UCSD-AML1 (cell line): ENCODE results near the gene OR2W3.
A peak's percentile ranks its signal among the peaks of the same experiment; 100 is the strongest.

Source experiments
- DNase-seq: peaks from one replicate; lab custom pipeline; 2025; ENCODE audit not compliant: unreplicated experiment; lab: John Stamatoyannopoulos, UW

Gene OR2W3

DNA sequence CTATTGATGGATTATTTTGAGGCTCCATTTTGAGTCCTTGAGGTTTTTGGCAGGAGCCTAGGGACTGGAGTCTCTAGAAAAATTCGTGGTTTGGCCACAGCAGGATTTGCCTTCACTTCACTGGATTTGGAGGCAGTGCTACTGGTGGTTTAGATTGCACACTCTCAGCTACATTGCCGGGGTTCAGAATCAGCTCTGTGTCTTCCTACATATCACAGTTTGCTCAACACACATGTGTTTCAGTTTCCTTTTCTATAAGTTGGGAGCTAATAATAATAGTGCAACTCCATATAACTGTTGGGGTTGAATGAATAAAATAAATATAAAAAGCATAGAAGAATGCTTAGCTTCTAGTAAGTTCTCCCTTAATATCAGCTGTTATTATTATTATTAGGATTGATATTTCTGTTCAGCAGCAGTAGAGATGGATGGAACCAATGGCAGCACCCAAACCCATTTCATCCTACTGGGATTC lies at the start of gene OR2W3:
OR2W3 (plus strand) TSS at position 425 of the 475 bp plus-strand sequence; CDS start at position 425, 0 bp downstream.
- no peak for DNase-seq

DNA sequence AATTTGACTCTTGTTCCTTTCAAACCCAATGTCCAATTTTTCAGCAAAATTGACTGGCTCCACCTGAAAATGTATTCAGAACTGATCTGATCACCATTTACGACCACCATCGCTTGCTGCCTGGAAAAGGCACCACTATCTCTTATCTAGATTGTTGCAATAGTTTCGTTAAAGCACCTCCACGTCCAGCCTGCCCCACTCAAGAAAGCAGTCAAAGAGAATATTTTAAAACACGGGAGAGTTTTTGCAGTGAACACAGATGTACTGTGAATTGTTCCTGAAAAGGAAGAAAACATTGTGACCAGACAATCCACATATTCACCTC lies 49.7 kb upstream of the OR2W3 start:
- DNase-seq = no peak

DNA sequence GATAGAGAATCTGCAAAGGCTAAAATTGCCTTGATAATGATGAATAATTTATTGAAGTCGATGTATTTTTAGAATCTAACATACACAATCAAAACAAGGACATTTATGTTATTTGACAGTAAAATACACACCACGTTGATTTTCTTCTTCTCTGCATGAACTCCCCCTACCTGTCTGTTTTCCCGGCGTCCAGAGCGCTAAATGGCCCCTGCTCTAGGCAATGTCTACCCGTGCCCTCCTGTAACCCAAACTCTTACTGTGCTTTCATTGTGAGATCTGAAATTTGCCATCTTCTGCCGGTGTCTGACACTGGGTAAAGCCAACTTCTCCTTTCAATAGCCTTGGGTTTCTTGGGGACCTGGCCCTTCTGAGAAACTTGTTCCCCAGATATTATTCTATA lies 47.0 kb upstream of the OR2W3 start:
- no peak for DNase-seq

DNA sequence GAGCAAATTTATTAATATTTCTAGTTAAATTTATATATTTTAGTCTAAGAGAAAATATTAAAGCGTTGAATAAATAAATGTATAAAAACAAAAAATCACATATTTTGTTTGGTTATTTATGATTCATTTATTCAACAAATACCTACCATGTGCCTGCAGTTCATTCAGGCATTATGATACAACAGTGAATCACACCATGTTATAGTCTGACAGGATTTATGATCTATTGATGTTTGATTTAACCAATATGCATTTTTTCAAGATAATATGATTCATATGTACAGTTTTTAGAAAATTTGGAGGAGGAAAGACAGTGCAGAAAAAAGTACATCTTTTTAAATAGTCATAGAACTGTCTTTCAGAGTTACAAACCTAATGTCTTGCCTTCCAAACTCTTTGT lies 45.8 kb upstream of the OR2W3 start:
- no peak for DNase-seq

DNA sequence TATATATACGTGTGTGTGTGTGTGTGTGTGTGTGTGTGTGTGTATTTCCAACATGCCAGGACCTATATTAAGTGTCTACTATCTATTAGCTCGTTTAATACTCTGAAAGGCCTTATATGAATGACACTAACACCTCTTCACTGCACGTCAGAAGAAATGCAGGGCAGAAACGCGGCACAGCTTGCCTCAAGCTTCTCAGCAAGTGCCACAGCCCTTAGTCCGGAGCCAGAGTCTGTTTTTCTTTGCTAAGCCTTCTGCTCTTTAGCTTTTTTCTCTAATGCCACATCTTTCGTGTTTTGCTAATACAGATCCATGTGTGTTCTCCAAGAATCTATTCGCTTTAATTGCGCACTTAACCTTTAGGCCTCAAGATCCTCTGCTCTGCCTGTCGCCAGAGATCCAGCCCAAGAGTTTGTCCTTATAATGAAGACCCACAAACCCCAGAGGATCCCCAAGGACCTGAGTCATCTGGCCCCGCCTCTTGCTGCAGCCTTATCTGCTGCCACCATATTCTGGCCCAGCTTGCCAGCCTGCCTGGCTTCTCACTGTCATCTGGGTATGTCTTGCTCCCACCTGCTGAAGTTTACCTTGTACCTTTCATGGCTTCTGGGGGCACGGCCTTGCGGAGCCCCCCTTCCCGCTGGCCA lies 40.4 kb upstream of the OR2W3 start:
- peak; percentile 65 for DNase-seq

DNA sequence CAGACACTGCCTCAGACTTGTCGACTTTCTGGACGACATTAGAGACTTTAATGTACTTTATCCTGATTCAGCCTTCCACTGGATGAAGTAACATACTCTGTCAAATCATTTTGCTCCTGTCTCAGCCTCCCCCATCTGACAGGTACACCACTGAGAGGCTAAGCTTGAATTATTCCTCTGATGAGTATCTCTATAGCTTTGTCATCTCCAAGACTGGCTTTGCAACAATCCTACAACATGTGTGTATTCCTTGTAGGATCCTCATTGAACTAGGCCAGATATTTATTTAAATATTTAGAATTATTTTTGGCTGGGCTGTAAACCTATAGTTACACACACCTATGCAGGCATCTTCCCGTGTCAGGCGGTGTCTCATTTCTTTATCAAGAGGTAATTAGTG lies 39.5 kb upstream of the OR2W3 start:
- no peak for DNase-seq

DNA sequence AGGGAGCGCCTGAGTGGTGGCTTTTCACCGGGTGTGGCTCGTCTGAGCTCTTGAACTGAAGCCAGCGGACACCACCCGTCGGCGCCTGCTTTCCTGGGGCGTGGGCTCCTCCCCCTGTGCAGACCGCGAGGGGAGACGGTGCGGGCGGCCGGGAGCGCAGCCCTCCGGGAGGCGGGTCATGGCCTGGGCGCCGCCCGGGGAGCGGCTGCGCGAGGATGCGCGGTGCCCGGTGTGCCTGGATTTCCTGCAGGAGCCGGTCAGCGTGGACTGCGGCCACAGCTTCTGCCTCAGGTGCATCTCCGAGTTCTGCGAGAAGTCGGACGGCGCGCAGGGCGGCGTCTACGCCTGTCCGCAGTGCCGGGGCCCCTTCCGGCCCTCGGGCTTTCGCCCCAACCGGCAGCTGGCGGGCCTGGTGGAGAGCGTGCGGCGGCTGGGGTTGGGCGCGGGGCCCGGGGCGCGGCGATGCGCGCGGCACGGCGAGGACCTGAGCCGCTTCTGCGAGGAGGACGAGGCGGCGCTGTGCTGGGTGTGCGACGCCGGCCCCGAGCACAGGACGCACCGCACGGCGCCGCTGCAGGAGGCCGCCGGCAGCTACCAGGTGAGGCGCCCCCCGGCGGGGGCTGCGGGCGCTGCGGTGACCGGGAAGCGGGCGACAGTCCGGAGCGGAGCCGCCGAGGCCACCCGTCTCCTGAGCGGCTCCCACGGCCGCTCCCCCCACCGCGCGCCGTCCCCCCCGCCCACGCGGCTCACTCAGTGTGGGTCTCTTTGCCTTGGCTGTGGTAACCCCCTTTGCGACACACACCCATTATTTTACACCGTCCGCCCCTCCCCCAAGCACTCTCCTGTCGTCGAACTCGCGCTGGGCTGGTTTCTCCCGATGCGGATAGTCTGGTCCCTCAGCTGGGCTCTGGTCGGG lies 38.1 kb upstream of the OR2W3 start, which contains the start of gene TRIM58:
TRIM58 (plus strand) TSS at position 119 of the 916 bp plus-strand sequence; CDS start at position 179, 60 bp downstream.
- peak; percentile 87 for DNase-seq

DNA sequence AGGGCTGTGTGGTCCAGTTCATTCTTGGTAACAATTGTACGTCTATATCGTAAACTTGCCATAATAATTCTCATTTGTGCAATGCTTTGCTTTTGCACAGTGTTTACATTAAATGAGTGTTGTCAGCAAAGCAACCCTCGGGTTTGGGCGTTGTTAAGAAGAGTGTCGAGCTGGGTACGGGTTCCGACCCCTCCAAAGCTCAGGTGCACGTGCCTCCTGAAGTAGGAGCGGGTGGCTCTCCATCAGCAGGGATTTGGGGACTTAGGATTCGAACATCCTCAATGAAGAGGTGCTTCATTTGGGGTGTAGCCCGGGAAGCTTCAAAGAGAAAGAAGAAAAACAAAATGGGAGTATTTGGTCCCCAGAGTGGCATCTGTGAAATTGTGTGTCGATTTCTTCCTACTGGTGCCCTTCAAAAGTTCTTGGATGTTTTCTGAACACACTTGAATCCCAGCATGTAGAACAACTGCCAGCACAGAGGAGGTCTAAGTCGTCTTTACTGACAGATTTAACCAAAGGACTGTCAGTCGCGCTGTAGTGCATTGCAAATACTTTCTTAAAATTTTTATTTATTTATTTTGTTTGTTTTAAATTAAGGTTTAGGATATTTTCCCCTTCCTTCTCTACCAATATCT lies 37.3 kb upstream of the OR2W3 start:
- DNase-seq = peak; percentile 53

DNA sequence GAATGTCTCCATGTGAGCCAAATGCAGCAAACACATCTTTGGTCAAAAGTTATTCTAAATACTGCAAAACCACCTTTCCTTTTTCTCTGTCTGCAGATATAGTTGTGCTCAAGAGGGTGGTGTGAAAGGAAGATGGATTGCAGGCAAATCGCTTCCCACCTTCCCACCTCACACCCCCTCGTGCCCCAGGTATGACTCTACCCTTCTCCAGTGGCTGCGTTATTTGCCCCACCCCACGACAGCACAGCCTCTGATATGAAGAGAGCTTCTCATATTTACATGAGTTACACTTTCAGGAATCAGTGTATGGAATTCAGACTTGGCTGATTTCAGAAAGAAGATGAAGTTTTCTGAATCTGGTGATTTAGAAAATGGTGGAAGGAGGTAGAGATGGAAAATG lies 32.6 kb upstream of the OR2W3 start:
- DNase-seq = no peak

DNA sequence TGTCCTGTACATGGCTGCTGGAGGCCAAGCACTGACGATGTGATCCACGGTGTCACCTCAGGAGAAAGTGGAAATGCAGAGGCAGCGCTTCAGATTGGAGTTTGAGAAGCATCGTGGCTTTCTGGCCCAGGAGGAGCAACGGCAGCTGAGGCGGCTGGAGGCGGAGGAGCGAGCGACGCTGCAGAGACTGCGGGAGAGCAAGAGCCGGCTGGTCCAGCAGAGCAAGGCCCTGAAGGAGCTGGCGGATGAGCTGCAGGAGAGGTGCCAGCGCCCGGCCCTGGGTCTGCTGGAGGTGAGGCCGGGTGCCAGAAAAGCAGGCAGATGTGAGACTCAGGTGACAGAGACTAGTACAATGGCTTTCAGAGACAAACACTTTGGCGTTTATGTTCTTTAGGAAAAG lies 30.7 kb upstream of the OR2W3 start:
- DNase-seq = no peak

DNA sequence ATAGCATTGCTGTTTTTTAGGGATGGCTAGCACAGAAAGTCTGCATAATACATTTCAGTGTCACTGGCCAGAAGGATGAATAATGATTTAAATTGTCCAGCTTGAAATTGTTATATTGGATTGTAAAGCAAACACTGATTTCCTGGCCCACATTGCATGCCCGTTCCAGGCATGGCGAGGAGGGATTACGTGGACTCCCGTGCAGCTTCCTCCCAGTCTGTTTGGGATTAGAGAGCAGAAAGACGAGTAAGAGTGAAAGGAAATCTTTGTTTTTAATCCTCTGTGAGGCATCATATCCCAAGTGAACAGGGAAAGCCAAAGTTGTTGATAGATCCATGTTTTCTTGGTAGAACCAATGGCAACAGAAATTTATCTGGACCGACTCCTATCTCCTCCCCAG lies 30.0 kb upstream of the OR2W3 start:
- no peak for DNase-seq

DNA sequence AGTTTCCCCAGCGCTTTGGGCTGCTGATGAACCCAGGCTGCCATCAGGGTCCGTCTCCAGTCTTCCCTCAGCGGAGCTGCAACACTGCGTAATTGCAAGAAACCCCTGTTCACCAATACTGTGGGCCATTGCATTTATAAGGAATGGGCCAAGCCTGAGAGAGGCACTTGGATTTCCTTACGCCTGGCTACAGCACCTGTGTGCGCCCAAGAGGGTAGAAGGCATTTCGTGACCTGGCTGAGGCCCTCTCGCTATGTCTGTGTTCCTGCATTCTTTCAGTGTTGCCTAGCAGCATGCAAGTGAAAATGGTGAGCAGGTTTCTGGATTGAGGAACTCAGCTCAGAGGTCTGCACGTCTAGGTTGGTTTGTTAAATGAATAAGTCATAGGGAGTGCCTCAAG lies 12.0 kb upstream of the OR2W3 start:
- DNase-seq = no peak

DNA sequence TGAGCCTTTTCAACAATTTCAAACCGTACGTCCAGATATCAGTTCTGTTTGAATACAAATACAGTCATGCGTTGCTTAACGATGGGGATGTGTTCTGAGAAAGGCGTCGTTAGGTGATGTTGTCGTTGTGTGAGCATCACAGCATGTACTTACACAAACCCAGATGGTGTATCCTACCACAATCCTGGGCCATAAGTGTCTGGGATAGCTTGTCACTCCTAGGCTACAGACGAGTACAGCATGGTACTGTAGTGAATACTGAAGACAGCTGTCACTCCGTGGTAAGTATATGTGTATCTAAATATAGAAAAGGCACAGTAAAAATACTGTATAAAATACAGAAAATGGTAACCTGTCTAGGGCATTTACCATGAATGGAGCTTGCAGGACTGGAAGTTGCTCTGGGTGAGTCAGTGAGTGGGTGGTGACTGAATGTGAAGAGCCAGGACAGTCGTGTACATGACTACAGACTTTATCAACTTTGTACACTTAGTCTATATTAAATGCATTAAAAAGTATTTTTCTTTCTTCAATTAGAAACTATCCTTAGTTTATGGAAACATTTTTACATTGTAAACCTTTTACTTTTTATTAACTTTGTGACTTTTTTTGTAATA lies 10.5 kb upstream of the OR2W3 start:
- no peak for DNase-seq

DNA sequence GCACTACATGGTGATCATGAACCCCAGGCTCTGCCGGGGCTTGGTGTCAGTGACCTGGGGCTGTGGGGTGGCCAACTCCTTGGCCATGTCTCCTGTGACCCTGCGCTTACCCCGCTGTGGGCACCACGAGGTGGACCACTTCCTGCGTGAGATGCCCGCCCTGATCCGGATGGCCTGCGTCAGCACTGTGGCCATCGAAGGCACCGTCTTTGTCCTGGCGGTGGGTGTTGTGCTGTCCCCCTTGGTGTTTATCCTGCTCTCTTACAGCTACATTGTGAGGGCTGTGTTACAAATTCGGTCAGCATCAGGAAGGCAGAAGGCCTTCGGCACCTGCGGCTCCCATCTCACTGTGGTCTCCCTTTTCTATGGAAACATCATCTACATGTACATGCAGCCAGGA lies 589 bp downstream of the OR2W3 start:
- DNase-seq = no peak

DNA sequence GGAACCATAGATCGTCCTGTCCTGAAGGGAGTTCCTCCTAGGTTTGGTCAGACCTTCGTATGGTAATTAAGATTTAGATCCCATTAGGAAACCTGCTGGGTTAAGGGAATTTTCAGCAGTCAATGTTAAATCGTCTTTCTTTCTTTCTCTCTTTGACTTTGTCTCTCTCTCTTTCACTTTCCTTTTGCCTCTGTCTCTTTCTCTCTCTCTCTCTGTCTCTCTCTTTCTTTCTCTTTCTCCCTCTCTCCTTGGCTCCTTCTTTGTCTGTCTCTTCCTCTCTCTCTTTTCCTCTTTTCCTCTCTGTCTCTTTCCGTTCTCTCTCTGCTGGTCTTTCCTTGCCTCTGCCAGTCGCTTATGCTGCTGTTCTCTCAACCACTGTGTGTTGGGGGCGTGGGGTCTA lies 8.7 kb downstream of the OR2W3 start:
- DNase-seq = no peak

DNA sequence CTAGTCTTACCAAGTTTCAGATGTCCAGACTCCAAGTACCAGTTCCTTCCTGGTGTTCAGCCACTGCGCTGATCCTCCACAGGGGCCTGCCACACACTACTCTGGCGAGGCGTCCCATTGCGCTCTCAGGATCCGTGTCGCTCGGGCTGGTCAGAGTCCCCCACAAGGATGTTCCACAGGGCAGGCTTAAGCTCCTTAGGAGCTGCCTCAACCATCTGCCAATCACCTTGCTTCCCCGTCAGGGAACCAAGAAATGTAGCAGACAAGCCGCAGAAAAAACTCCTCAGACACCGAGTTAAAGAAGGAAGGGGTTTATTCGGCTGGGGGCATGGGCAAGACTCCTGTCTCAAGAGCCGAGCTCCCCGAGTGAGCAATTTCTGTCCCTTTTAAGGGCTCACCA lies 9.8 kb downstream of the OR2W3 start:
- peak; percentile 57 for DNase-seq

DNA sequence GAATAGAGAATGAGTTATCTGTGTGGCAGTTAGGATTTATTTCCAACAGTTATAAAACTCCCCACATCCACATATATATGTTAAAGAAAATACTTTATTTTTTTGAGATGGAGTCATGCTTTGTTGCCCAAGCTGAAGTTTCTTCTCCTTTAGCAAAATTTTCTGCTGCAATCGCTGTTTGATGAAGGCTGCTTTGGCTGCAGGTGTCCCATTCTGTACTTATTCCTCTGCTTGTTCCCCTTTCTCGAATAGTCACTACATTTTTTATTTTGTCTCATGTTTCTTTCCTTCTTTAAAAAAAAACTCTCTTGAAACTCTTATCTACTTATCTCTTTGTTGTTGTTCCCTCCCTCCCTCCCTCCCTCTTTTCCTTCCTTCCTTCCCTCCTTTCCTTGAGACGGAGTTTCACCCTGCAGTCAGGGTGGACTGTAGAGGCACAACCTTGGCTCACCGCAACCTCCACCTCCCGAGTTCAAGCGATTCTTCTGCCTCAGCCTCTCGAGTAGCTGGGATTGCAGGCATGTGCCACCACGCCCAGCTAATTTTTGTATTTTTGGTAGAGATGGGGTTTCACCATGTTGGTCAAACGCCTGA lies 10.6 kb downstream of the OR2W3 start:
- peak; percentile 33 for DNase-seq

DNA sequence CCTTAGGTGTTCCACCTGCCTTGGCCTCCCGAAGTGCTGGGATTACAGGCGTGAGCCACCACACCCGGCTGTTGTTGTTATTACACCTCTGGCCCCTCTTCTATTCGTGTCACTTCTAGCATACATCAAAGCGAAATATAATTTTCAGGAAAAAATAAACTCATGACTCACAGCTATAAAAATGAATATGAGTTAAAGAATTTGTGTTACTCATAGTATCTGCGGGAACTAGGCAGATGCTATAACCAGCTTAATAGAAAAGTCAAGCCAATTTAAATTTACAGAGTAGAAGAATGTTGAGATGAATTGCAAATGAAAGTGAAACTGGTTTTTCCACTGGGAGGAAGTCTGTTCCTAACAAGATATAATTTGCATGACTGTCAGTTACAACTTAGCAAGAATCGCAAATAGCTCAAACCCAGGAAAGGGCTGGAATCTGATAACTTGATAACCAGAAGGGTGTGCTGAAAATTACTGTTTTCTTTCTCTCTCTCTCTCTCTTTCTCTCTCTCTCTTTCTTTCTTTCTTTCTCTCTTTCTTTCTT lies 11.2 kb downstream of the OR2W3 start:
- DNase-seq = no peak

DNA sequence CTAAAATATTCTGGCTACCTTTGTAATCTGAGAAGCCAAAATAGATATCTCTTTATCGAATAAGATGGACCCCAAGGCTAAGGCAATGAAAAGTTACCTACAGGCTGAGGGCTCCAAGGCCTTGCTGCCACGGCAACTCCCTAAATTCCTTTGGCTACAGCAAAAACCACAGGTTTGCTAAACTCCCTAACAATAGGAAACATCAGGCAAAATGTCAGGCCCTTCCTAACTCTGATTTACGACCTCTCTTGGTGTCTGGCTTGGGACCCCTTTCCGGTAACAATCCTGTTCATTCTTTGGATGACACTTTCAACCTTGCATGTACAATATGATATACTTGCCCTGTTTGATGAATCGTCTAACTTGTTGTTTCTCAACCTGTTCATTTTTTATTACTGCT lies 13.4 kb downstream of the OR2W3 start:
- no peak for DNase-seq

DNA sequence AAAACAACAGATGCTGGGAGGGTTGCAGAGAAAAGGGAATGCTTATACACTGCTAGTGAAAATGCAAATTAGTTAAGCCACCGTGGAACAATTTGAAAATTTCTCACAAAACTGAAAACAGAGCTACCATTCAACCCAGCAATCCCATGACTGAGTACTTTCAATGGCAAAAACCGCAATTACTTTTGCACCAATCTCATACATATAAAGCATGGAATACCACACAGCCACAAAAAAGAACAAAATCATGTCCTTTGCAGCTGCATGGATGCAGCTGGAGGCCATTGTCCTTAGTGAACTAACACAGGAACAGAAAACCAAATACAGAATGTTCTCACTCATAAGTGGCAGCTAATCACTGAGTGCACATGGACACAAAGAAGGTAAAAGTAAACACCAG lies 18.4 kb downstream of the OR2W3 start:
- DNase-seq = no peak
